Right cardiac atrium (tissue), 5 donors: Measurements from ENCODE around the gene MFAP3. TPM values are rescaled to one million over a fixed set of nuclear protein-coding genes. Genes with fewer than 3 reads are reported as not detected.
"Not testable (repeated sequence)": the region's sequence is repeated elsewhere in the genome, so short reads cannot be mapped to it uniquely, and the experiment has no call there.

Source experiments
- ATAC-seq, 2 donors: fragments of 200-7000 bp; cut with Tn5 transposase; one replicate each; pipeline versions ENCODE4 v1.8.0 to v1.9.1; 2020; ENCODE audit warnings: moderate library complexity in 2 of 2, mild to moderate bottlenecking in 1 of 2
- DNase-seq, 3 donors: peaks; one replicate each; pipeline ENCODE4 v3.0.0-alpha.2; 2020
- H3K27ac ChIP-seq: one replicate; pipeline ENCODE4 v1.5.1; 2013; ENCODE audit warnings: mild to moderate bottlenecking, low read length, control low read depth, moderate library complexity
- H3K27me3 ChIP-seq: one replicate; pipeline ENCODE4 v1.6.1; 2013; ENCODE audit not compliant: control insufficient read depth, insufficient read depth
- H3K4me1 ChIP-seq: one replicate; pipeline ENCODE4 v1.6.1; 2013; ENCODE audit warnings: low read length; ENCODE audit not compliant: control insufficient read depth, insufficient read depth
- H3K4me3 ChIP-seq: one replicate; pipeline ENCODE4 v1.5.1; 2013; ENCODE audit warnings: low read length, control low read depth
- H3K9me3 ChIP-seq: one replicate; pipeline ENCODE4 v1.6.1; 2013; ENCODE audit warnings: low read length; ENCODE audit not compliant: control insufficient read depth
- whole genome bisulfite sequencing: extraction: QIAGEN DNeasy Blood & Tissue Kit; methylation state at CpG from one replicate; pipeline ENCODE4 v1.1.7; 2013; 5-methylcytosine and 5-hydroxymethylcytosine counted together
- intact Hi-C, 4 donors: fragments of 100-400 bp; cut with DNase I; formaldehyde crosslinking; loops; one replicate each; pipeline versions ENCODE4 v1.11.0 to v1.14.0; 2022 to 2023
- polyA plus RNA-seq: library from polyadenylated mRNA; stranded (reverse); fragments of 200-250 nt; gene quantifications from one replicate; pipeline ENCODE4 v1.2.3, GENCODE V29; 2013
- total RNA-seq, 4 donors: library from RNA; stranded (reverse); fragmentation: NEBNext Ultra II Directional; extraction: Animal tissue kit (Norgen Biotek cat#: 25700); gene quantifications; one replicate each; pipeline ENCODE4 v1.2.1, GENCODE V29; 2021
- donor health status: healthy with polysubstance abuse.
- donor health status: DM: no; HTN: yes; CAD: no.
- donor health status: DM: no; HTN: no; CAD: no.
- donor health status: DM: no; HTN: yes; CAD: no; lungs with severe emphysema.
- donor health status: DM: yes; HTN: yes; CAD: no.

MFAP3 gene
- total and polyA plus RNA-seq, 5 donors = 4.8 to 32.7 (median 29.3) TPM

DNA sequence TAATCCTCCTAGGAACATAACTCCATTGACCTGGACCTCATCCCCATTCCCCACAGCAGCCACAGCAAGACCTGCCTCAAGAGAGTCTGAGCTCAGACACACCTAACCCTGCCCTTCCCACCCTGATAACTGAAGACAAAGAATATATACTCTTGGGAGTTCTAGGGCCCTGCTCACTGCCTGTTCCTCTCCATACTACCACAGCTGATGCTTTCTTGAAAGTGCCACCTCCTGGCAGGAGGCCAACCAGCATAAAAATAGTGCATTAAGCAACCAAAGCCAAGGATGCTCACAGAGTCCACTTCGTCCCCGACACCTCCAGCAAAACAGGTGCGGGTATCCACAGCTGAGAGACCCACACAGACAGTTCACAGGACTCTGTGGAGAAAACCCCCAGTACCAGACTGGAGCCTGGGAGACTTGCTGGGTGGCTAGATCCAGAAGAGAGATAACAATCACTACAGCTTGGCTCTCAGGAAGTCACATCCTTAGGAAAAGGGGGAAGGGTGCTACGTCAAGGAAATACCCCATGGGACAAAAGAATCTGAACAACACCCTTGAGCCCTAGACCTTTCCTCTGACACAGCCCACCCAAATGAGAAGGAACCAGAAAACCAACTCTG, 23.6 kb upstream of the MFAP3 start:
- Histone ChIP-seq H3K27me3 (no peaks in the 10 kb centered on the region), H3K4me1 (peaks cover 5% of the 10 kb centered on the region), H3K9me3 (no peaks in the 10 kb centered on the region), H3K4me3 (no peak overlapping the region), H3K27ac (peak overlapping the region; percentile 38)
- no peak for ATAC-seq
- peak; percentile 18 to 67 (median 42) for DNase-seq
- intact Hi-C loops = no loop called here
- 67% methylated on average over 4 of the region's 4 CpGs for WGBS

DNA sequence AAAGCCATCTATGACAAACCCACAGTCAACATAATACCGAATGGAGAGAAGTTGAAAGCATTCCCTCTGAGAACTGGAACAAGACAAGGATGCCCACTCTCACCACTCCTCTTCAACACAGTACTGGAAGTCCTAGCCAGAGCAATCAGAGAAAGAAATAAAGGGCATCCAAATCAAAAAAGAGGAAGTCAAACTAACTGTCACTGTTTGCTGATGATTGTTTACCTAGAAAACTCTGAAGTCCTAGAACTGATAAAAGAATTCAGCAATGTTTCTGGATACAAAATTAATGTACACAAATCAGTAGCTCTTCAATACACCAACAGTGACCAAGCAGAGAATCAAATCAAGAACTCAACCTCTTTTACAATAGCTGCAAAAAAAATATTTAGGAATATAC, 19.8 kb upstream of the MFAP3 start:
- intact Hi-C loops, H3K4me3 ChIP-seq: not testable (repeated sequence)
- 93% methylated on average over 1 of the region's 1 CpG for WGBS

DNA sequence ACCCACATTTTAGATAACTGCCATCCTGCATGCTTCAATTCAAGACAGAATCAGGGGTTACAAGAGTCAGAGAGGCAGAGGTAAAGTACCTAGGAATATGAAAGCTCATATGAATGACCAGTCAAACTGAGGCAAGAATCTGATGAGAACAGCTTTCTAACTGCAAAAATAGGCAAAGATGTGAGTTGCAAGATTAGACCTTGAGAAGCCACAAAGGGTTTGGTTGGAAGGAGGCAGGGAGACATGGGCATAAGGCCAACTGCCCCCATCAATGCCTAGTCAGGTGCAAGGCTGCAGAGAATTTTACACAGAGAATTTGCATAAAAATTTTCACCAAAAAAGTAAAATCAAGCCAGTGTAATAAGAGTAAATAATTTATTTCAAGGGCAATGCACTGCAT, 12.8 kb upstream of the MFAP3 start:
- Histone ChIP-seq H3K27me3 (no peaks in the 10 kb centered on the region), H3K27ac (no peak overlapping the region), H3K4me1 (no peaks in the 10 kb centered on the region), H3K9me3 (no peaks in the 10 kb centered on the region), H3K4me3 (no peak overlapping the region)
- no peak for DNase-seq
- intact Hi-C loops = no loop called here
- no peak for ATAC-seq

More for the DNA sequence above, 19.8 kb upstream of the MFAP3 start:
- H3K27ac ChIP-seq, H3K9me3 ChIP-seq, ATAC-seq, H3K4me1 ChIP-seq, H3K27me3 ChIP-seq, DNase-seq: not testable (repeated sequence)

DNA sequence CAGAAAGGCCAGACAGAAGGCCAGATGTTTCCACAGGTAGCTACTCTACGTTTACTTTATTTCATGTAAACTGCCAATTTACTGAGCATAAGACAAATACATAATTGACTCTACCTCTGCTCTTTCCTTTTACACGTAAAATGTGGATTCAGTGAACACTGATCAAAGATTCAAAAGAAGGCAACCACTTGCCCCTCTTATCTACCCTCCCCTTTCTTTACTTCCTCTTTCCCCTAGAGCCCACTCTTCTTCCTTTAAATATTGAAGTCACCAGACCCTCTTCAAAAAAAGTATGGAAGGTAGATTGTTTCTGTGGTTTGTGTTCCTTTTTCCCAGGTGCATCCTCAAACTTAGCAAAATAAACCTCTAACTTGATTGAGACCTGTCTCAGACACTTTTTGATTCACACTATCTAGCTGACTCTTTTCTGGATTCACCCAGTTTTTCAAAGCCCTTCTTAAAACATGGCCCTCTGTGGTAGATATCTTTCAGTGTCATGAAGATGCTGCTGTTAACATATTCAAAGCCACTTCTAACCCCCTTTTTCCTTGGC, 6.8 kb upstream of the MFAP3 start:
- WGBS = 83% methylated on average over 2 of the region's 2 CpGs
- ATAC-seq = no peak

DNA sequence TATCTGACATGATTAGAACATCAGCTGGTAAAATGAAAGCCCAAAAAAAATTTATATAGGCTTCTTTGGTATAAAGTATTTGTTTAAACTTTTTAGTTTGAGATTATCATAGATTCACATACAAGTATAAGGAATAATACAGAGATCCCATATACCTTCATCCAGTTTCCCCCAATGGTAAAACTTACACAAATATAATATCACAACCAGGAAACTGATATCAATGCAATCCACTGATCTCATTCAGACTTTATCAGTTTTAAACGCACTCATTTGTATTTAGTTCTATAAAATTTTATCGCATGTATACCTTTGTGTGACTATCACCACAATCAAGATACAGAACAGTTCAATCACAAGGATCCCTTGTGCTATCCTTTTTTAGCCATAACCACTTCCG, 3.8 kb upstream of the MFAP3 start:
- intact Hi-C loops = no loop called here
- ATAC-seq = no peak

More for the DNA sequence above, 6.8 kb upstream of the MFAP3 start:
- no peak for DNase-seq
- Histone ChIP-seq H3K27me3 (no peaks in the 10 kb centered on the region), H3K4me1 (no peaks in the 10 kb centered on the region), H3K4me3 (no peak overlapping the region), H3K9me3 (no peaks in the 10 kb centered on the region), H3K27ac (no peak overlapping the region)
- intact Hi-C loops = no loop called here

DNA sequence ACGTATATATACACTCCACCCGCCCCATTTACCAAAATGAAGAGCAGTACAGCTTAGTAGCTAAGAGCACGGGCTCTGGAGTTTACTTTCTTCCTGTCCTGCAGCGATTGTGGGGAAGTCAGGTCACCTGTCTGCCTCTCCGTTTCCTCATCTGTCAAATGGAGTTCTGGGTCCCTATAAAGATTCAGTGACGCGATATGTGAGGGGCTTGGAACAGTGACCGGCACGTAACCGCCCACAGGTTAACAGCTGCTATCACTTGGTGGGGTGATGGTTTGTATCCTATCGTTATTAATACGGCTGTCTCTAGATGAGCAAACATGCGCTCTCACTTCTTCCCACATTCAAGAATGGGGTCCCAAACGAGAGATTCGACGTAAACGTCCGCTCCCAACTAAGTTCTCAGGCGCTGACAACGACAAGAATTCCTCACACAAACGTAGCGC, 483 bp upstream of the MFAP3 start:
- H3K27me3 ChIP-seq = no peaks in the 10 kb centered on the region
- H3K27ac ChIP-seq = peak overlapping the region; percentile 57
- intact Hi-C loops = no loop called here
- H3K9me3 ChIP-seq = no peaks in the 10 kb centered on the region
- peak overlapping the region; percentile 66 for H3K4me3 ChIP-seq
- peaks cover 2% of the 10 kb centered on the region for H3K4me1 ChIP-seq
- DNase-seq (peak in 1 of 3 donors; percentile 36), ATAC-seq (peak; percentile 35 to 56)
- WGBS = under 1% methylated on average over 22 of the region's 22 CpGs

More for the DNA sequence above, 3.8 kb upstream of the MFAP3 start:
- no peak overlapping the region for H3K4me3 ChIP-seq
- DNase-seq = no peak
- H3K4me1 ChIP-seq = peaks cover 2% of the 10 kb centered on the region
- WGBS = 93% methylated on average over 3 of the region's 3 CpGs
- H3K9me3 ChIP-seq = no peaks in the 10 kb centered on the region
- no peaks in the 10 kb centered on the region for H3K27me3 ChIP-seq
- H3K27ac ChIP-seq = no peak overlapping the region

DNA sequence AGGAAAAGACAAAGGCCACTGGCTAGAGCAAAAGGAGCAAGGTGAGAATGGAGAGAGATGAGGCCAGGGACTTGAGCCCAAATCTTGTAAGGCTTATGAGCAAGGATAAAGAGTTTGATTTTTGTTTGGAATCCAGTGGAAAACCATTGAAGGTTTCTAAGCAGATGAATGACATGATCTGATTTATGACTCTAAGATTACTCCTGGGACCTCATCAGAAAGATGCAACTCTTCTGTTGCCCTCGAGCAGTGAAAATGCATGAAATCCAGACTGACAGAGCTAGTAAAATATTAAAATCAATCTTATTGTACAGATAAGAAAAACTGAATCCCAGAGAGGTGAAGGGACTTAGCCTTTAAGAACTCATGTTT, 677 bp downstream of the MFAP3 start:
- H3K9me3 ChIP-seq = no peaks in the 10 kb centered on the region
- 52% methylated on average over 1 of the region's 1 CpG for WGBS
- DNase-seq (no peak), ATAC-seq (no peak)
- peak overlapping the region; percentile 26 for H3K27ac ChIP-seq
- H3K27me3 ChIP-seq = no peaks in the 10 kb centered on the region
- peaks cover 2% of the 10 kb centered on the region for H3K4me1 ChIP-seq
- intact Hi-C loops = no loop called here
- H3K4me3 ChIP-seq = peak overlapping the region; percentile 66

DNA sequence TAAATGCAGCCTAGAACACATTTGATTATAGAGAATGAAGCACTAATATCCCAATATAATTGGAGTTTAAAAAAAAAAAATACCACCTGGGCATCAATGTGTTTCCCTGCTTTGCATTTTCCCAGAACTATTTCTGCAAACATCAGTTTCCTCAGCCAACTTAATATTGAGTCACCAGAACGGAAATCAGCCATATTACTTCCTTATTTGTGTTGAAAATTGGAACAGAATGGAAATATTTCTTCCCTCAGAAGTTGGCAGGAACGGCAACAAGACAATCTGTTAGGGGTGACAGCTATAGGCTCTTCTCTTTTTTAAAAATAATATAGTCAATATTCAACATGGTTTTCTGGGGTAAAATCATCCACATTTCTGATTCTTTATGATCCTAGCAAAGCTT, 4.0 kb downstream of the MFAP3 start:
- ATAC-seq (no peak), DNase-seq (no peak)
- Histone ChIP-seq H3K4me1 (peaks cover 3% of the 10 kb centered on the region), H3K27me3 (no peaks in the 10 kb centered on the region), H3K27ac (peak overlapping the region; percentile 77), H3K4me3 (no peak overlapping the region), H3K9me3 (no peaks in the 10 kb centered on the region)
- intact Hi-C loops = no loop called here
- WGBS = 26% methylated on average over 2 of the region's 2 CpGs

DNA sequence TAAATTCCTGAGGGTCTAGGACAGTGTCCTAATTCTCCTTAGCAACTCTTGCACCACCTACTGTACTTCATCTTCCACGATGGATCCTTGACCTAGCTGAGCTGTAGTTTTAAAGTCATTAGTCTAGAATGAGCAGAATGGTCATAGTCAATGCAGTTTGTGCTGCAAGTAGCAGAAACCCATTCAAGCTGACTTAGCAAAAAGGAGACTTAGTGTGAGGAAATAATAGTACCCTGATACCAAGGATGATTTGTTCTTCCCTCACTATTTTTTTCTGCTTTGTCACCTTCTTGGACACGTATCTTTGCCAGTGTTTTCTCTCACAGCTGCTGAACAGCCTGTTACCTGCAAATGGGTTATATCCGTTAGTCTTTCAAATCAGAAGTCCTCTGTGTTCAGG, 5.3 kb downstream of the MFAP3 start:
- no peaks in the 10 kb centered on the region for H3K27me3 ChIP-seq
- intact Hi-C loops = no loop called here
- no peak for ATAC-seq
- DNase-seq = no peak
- H3K9me3 ChIP-seq = no peaks in the 10 kb centered on the region
- WGBS = 83% methylated on average over 3 of the region's 3 CpGs
- peaks cover 3% of the 10 kb centered on the region for H3K4me1 ChIP-seq
- no peak overlapping the region for H3K4me3 ChIP-seq
- H3K27ac ChIP-seq = no peak overlapping the region

DNA sequence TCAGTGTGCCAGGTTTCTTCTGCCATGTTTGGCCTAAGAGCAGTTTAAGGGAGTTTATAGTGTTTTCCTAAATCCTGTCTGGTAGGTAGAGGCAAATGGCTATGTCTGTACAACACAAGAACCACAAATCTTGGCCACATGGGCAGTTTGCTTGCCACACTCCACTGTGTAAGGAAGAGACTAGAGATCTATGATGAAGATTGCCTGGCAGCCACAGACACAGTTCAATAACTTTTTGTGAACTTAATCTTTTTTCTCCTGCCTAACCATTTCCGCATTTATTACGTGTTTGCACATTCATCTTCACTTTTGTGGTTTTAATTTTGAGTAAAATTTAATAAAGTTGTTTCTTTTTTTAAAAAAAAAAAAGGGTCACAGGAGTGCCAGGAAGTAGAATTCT, 5.8 kb downstream of the MFAP3 start:
- 95% methylated on average over 2 of the region's 2 CpGs for WGBS
- H3K27ac ChIP-seq = no peak overlapping the region
- no peaks in the 10 kb centered on the region for H3K9me3 ChIP-seq
- no peak overlapping the region for H3K4me3 ChIP-seq
- intact Hi-C loops = no loop called here
- DNase-seq (no peak), ATAC-seq (no peak)
- H3K4me1 ChIP-seq = peaks cover 3% of the 10 kb centered on the region
- no peaks in the 10 kb centered on the region for H3K27me3 ChIP-seq

DNA sequence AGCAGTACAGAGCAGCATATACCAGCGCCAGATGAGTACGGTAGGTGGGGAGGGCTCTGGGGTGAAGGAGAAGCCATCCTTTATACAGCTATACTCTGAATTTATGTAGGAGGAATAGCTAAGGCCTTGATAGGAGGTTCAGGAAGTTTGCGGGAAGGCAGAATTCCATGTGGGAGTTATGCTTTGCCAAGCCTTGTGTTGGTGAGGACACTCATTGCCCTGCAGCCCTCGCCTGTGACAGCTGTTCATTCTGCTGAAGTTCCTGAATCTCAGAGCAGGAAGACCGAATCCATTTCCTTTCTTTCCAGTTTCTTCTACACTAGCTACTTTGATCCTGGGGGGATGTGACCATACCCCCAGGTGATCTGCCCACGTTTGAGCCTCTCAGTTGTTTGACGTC, 7.7 kb downstream of the MFAP3 start:
- DNase-seq = no peak
- intact Hi-C loops = no loop called here
- ATAC-seq = no peak
- 76% methylated on average over 7 of the region's 7 CpGs for WGBS
- Histone ChIP-seq H3K9me3 (no peaks in the 10 kb centered on the region), H3K27ac (no peak overlapping the region), H3K4me3 (no peak overlapping the region), H3K4me1 (peaks cover 3% of the 10 kb centered on the region), H3K27me3 (no peaks in the 10 kb centered on the region)

DNA sequence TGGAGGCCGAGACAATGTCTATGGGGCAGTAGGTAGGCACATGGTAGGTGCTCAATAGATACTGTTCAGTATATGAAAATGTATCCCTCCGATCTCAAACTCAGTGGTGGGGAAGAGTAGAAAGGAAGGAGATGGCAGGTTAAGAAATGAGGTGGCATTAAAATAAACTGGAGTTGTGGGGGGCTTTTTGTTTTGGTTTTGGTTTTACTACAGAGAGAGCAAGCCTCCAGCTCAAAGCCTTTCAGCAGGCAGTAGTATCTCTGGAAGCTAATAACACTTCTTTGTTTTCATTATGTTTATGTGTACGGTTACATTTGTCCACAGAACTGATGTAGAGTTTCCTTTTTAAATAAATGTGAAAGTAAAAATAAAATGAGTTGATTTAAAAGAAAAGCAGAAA, 8.6 kb downstream of the MFAP3 start:
- Histone ChIP-seq H3K27me3 (no peaks in the 10 kb centered on the region), H3K27ac (no peak overlapping the region), H3K4me1 (peaks cover 3% of the 10 kb centered on the region), H3K9me3 (no peaks in the 10 kb centered on the region), H3K4me3 (no peak overlapping the region)
- intact Hi-C loops = no loop called here
- no peak for ATAC-seq
- DNase-seq = no peak
- 91% methylated on average over 3 of the region's 3 CpGs for WGBS
